PFSK-1 (cell line): Measurements from ENCODE around the gene ERICH3.

Source experiments
- FOXP2 ChIP-seq: optimal IDR thresholded peaks from 2 replicates; pipeline ENCODE3; 2011; ENCODE audit warnings: borderline replicate concordance, control low read depth, inconsistent platforms; ENCODE audit not compliant: insufficient read depth; ENCODE audit errors: extremely low read length, extremely low read depth
- POLR2AphosphoS5 ChIP-seq: IDR thresholded peaks from 2 replicates; pipeline ENCODE4 v1.6.1; 2012; ENCODE audit warnings: low read depth, mild to moderate bottlenecking, control low read depth, low read length, moderate library complexity
- SIN3A ChIP-seq: IDR thresholded peaks from 2 replicates; pipeline ENCODE4 v1.6.1; 2012; ENCODE audit warnings: mild to moderate bottlenecking, low read length, moderate library complexity, borderline replicate concordance; ENCODE audit not compliant: insufficient read depth
- TAF1 ChIP-seq: IDR thresholded peaks from 2 replicates; pipeline ENCODE4 v1.6.1; 2012; ENCODE audit warnings: low read length, control low read depth, borderline replicate concordance; ENCODE audit not compliant: insufficient read depth
- TF ChIP-seq, protein P1 (sequence below), 2 experiments: IDR thresholded peaks; 2 replicates each; pipeline versions ENCODE4 v1.6.1 to v1.8.0; 2011 to 2012; ENCODE audit warnings: low read depth in 2 of 2, low read length in 2 of 2, control low read depth in 1 of 2, inconsistent platforms in 1 of 2, mild to moderate bottlenecking in 1 of 2, moderate library complexity in 1 of 2; ENCODE audit not compliant: insufficient read depth in 1 of 2

ERICH3 gene

DNA sequence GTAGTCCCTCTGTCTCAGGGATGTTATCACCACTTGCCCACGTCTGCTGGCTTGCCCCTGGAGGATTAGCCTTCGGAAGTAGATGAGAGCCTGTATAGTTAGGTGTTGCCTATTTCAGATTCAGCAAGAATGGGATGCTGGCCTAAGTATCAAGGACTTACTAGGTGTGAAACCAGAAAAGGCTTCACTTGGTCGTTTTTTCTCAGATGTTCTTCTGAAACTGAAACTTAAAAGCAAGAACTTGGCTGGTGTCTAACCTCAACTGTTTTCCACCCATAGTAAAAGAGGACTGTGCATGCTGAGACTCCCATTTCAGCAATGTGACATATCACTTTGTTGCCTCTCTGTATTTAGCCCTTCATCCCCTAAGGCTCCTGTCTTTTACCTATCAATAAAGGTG is 94.2 kb downstream of the ERICH3 start:
- TF ChIP-seq FOXP2 (no peak), POLR2AphosphoS5 (no peak), SIN3A (no peak), TAF1 (no peak)
- TF ChIP-seq, protein P1, sequence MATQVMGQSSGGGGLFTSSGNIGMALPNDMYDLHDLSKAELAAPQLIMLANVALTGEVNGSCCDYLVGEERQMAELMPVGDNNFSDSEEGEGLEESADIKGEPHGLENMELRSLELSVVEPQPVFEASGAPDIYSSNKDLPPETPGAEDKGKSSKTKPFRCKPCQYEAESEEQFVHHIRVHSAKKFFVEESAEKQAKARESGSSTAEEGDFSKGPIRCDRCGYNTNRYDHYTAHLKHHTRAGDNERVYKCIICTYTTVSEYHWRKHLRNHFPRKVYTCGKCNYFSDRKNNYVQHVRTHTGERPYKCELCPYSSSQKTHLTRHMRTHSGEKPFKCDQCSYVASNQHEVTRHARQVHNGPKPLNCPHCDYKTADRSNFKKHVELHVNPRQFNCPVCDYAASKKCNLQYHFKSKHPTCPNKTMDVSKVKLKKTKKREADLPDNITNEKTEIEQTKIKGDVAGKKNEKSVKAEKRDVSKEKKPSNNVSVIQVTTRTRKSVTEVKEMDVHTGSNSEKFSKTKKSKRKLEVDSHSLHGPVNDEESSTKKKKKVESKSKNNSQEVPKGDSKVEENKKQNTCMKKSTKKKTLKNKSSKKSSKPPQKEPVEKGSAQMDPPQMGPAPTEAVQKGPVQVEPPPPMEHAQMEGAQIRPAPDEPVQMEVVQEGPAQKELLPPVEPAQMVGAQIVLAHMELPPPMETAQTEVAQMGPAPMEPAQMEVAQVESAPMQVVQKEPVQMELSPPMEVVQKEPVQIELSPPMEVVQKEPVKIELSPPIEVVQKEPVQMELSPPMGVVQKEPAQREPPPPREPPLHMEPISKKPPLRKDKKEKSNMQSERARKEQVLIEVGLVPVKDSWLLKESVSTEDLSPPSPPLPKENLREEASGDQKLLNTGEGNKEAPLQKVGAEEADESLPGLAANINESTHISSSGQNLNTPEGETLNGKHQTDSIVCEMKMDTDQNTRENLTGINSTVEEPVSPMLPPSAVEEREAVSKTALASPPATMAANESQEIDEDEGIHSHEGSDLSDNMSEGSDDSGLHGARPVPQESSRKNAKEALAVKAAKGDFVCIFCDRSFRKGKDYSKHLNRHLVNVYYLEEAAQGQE (IDR thresholded peaks at IDR 0.05; ENCODE audit: insufficient read depth in 1 of 2, low read depth in 2 of 2, low read length in 2 of 2) = no peak

DNA sequence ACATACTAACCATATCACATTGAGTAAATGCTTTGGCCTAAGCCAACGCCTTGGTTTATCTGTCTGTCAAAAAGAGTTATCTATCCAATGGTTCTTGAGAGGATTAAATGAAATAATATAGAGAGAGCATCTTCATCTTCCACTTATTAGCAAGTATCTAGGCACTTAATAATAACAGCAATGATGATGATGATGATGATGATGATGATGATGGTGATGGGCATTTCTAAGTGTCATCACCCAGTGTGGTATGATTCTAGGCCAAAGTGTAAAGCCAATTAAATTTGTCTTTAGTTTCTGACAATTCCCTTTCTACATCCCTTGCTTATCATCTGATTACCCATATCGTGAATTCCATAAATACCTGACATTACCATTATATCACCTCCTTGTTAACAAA is 95.5 kb downstream of the ERICH3 start:
- TF ChIP-seq POLR2AphosphoS5 = no peak

DNA sequence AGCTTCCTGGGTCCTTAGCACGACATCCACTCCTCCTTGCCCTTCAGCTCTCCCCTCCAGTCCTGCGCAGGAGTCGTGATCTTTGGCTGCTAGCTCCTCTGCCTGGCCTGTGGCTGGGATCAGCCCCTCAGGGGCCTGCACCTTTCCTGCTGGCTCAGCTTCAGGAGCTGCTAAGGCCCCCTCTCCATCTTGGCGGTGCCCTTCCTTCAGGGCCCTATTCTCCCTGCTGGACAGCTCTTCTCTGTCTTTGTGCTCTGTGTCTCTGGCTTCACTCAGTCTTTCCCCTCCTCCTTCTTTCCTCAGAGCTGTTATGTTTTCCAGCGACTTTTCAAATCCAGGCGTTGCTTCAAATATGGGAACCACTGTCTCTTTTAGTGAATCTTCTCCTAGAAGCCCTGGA is 101.7 kb downstream of the ERICH3 start:
- TF ChIP-seq, protein P1 (IDR thresholded peaks at IDR 0.05; ENCODE audit: insufficient read depth in 1 of 2, low read depth in 2 of 2, low read length in 2 of 2) = peak in 1 of 2 experiments; percentile 81; a peak in 1 of 4 replicates
- TF ChIP-seq POLR2AphosphoS5 = no peak

DNA sequence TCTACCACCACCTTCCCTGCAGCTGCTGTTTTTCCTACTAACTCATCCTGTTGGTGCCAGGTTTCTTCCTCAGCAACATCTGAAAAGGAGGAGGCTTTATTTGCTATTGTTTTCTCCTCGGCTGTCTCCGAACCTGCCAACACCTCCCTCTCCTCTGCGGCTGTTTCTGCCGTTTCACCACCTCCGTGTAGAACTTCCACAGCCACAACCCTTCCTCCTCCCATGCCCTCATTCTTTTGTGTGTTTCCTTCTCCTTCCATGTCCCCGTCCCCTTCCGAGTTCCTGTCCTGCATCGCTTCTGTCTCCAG is 102.1 kb downstream of the ERICH3 start:
- TF ChIP-seq TAF1 = no peak
- TF ChIP-seq, protein P1 (IDR thresholded peaks at IDR 0.05; ENCODE audit: insufficient read depth in 1 of 2, low read depth in 2 of 2, low read length in 2 of 2) = no peak
- no peak for TF ChIP-seq FOXP2
- TF ChIP-seq POLR2AphosphoS5 = no peak
- TF ChIP-seq SIN3A = no peak

DNA sequence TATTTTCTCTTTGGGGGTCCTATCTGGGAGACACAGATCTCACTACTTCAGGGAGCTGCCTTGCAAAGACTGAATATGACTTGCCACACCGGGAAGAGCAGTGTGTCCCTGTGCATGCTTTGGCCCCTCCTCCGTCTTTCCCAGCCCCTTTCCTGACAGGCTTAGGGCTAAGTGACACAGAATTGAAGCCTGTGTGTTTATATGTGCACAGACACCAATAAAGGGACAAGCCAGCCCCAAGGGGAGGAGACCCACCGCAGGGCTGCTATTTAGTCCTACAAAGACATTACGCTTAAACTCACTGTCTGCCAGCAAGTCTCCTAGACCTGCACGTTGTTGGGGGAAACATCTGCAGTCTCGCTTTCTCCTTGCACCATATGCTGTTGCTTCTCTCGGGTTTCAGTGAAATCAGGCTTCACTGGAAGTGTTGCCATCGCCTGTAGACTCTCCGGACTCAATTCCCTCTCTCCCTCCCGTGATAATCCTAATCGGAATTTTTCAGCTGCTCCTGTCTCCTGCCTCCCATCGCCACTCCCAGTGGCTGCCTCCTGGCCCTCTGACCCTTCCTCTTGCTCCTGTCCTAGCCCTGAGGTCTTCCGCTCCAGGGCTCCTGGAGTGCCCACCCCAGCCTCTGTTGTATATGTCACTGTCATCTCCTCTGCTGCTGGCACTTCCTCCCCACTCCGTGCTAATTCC is 102.6 kb downstream of the ERICH3 start:
- TF ChIP-seq TAF1 (no peak), POLR2AphosphoS5 (no peak), SIN3A (no peak), FOXP2 (no peak)
- TF ChIP-seq, protein P1 (IDR thresholded peaks at IDR 0.05; ENCODE audit: insufficient read depth in 1 of 2, low read depth in 2 of 2, low read length in 2 of 2) = no peak
